Testis (tissue), 2 donors: ENCODE measurements around the gene MRPL55.

Experiments used
- CTCF ChIP-seq, 3 experiments: fragments of 450-650 bp in 2 of 3; fragments of 200-600 bp in 1 of 3; sonication (generic) in 1 of 3; IDR thresholded peaks; one replicate each; pipeline ENCODE4 v1.5.1; 2016 to 2019; ENCODE audit warnings: antibody characterized with exemption in 3 of 3, mild to moderate bottlenecking in 2 of 3, moderate library complexity in 1 of 3
- POLR2A ChIP-seq: fragments of 450-650 bp; IDR thresholded peaks from one replicate; pipeline ENCODE4 v1.6.1; 2017; ENCODE audit warnings: antibody characterized with exemption, mild to moderate bottlenecking, moderate library complexity

GRCh38 chr1:228149406-228150119 is 40.5 kb upstream of the MRPL55 start, which contains the start of gene GJC2:
- TF ChIP-seq CTCF (IDR thresholded peaks at IDR 0.05), result no peak
- TF ChIP-seq POLR2A, result no peak
